HUES6 (cell line): ENCODE data around the gene ARHGAP21.
A peak's percentile ranks its signal among the peaks of the same experiment; 100 is the strongest.

Source experiments
- H3K27ac ChIP-seq: 2 replicates; pipeline ENCODE4 v1.7.0; 2013; ENCODE audit warnings: low read depth, mild to moderate bottlenecking, low read length, inconsistent platforms
- H3K27me3 ChIP-seq: 2 replicates; pipeline ENCODE4 v1.6.1; 2013; ENCODE audit warnings: low read length; ENCODE audit not compliant: control insufficient read depth, insufficient read depth
- H3K36me3 ChIP-seq: 2 replicates; pipeline ENCODE4 v1.6.1; 2013; ENCODE audit warnings: low read length; ENCODE audit not compliant: control insufficient read depth, insufficient read depth
- H3K4me1 ChIP-seq: 2 replicates; pipeline ENCODE4 v1.6.1; 2013; ENCODE audit warnings: low read length; ENCODE audit not compliant: control insufficient read depth, insufficient read depth
- H3K4me3 ChIP-seq: 2 replicates; pipeline ENCODE4 v1.5.1; 2013; ENCODE audit warnings: low read depth, low read length
- H3K9ac ChIP-seq: one replicate; pipeline ENCODE4 v1.6.1; 2013; ENCODE audit warnings: mild to moderate bottlenecking, low read length
- H3K9me3 ChIP-seq: 2 replicates; pipeline ENCODE4 v1.6.1; 2013; ENCODE audit warnings: low read depth, low read length; ENCODE audit not compliant: control insufficient read depth, insufficient read depth

Gene ARHGAP21

DNA sequence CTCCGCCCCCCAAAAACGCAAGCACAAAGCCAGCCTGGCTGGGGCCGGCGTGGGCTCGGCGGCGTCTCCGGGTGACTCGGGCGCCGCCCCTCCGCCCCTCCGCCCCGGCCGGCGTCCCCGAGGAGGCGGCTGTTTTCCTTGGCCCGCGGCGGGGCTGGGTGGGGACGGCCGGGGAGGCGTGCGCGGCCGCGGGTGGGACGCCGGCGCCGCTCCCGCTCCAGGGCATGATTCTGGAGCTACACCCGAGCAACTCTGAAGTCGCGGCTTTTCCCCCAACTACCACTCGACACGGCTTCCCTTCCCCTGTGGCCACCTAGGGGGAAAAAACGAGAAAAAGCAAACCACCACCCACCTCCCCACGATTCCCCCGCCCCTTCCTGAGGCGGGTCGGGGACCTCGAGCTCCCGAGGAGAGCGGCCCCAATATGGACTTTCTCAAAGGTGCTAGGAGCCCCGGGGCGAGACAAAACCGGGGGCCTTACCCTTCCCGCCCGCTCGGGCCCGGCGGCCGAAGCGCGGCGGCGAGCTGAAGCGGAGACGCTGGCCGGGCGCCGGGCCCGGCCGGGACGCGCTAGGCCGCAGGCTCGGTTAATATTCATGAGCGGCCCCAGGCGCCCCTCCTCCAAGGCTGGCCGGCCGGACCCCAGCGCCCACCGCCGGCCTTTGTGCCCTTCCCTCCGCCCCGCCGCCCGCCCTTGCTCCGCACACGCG is 856 bp downstream of the ARHGAP21 start:
- Histone ChIP-seq H3K27ac (peak overlapping the region; percentile 89; the same call in 1 of the 2 replicates), H3K36me3 (no peaks in the 10 kb centered on the region), H3K4me3 (peak overlapping the region; percentile 75), H3K9me3 (no peaks in the 10 kb centered on the region), H3K4me1 (peaks cover 47% of the 10 kb centered on the region), H3K9ac (peak overlapping the region; percentile 84), H3K27me3 (peaks cover 30% of the 10 kb centered on the region)

DNA sequence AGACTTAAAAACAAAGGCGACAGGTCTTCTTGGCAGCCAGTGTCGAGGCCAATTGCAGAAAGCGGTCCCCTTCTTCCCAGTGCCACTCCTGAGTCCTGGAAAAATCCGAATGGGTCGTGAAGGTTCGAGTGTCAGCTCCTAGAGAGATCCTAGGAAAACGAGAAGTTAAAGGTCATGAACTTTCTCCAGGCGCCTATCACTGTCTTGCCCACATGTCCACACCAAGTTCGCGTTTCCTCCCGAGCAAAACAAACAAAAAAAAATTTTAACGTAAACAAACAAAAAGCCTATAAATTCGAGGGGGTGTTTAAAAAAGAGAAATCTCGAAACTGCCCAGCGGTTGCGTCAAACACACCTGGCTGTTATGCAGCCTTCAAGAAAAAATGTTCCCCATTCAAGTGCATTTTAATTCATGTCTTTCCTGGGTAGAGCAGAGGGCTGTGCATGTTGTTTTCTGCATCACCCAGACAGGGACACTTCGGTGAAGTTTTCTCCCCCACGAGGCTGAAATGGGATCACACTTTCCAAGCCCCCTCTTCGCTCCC is 1.5 kb downstream of the ARHGAP21 start:
- Histone ChIP-seq H3K9me3 (no peaks in the 10 kb centered on the region), H3K4me1 (peaks cover 49% of the 10 kb centered on the region), H3K27me3 (peaks cover 30% of the 10 kb centered on the region), H3K4me3 (peak overlapping the region; percentile 75), H3K9ac (peak overlapping the region; percentile 84), H3K36me3 (no peaks in the 10 kb centered on the region), H3K27ac (no peak overlapping the region)

- Histone ChIP-seq H3K27me3 (peaks cover 30% of the 10 kb centered on the region), H3K9ac (peak overlapping the region; percentile 84), H3K27ac (no peak overlapping the region), H3K36me3 (no peaks in the 10 kb centered on the region), H3K9me3 (no peaks in the 10 kb centered on the region), H3K4me1 (peaks cover 57% of the 10 kb centered on the region), H3K4me3 (peak overlapping the region; percentile 75)
Measured at GRCh38 chr10:24721229-24722106, 2.2 kb downstream of the ARHGAP21 start.

GRCh38 chr10:24720096-24720495 is 3.6 kb downstream of the ARHGAP21 start:
- Histone ChIP-seq H3K36me3 (no peaks in the 10 kb centered on the region), H3K27me3 (peaks cover 22% of the 10 kb centered on the region), H3K9ac (no peak overlapping the region), H3K4me3 (peak overlapping the region; percentile 75), H3K27ac (no peak overlapping the region), H3K9me3 (no peaks in the 10 kb centered on the region), H3K4me1 (peaks cover 57% of the 10 kb centered on the region)

DNA sequence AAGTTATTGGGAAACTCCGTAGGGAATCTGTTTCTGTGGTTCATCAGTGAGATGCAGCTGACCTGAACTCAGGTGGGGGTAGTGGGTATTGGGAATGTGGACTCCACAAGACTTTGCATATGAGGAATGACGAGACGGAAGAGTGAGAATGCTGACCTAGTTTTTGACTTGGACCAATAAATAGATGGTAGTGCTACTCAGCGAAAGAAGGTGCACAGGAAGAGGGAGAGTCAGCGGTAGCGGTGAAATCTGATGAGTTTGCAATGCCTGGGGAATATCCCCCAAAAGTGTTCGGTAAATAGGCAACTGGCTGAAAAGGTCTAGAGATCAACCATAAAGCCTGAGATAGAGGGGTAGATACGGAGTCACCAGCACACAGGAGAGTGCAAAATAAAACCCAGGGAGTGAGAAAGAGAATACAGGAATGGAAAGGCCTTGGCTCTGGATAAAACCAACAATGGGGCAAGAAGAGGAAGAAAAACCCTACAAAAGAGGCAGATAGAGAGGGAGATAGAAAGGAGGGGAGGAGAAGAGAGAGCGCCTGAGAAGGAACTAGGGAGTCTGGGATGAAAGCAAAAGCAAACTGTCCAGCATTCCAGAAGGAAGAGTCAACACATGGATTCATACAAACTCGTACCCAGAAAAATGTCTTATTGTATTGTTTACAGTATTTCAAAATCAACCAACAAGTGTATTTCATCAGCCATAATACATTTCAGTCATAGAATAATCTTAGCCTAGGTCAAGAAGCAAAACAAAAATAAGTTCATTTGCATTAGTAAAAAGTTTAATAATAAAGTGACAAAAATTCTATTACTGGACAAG is 5.4 kb downstream of the ARHGAP21 start:
- H3K4me3 ChIP-seq: peak overlapping the region; percentile 39
- H3K4me1 ChIP-seq: peaks cover 56% of the 10 kb centered on the region
- no peaks in the 10 kb centered on the region for H3K9me3 ChIP-seq
- H3K36me3 ChIP-seq: no peaks in the 10 kb centered on the region
- peaks cover 22% of the 10 kb centered on the region for H3K27me3 ChIP-seq
- H3K9ac ChIP-seq: no peak overlapping the region
- H3K27ac ChIP-seq: no peak overlapping the region

- Histone ChIP-seq H3K9me3 (no peaks in the 10 kb centered on the region), H3K9ac (no peak overlapping the region), H3K4me3 (no peak overlapping the region), H3K36me3 (no peaks in the 10 kb centered on the region), H3K27ac (no peak overlapping the region), H3K4me1 (peaks cover 52% of the 10 kb centered on the region), H3K27me3 (peaks cover 12% of the 10 kb centered on the region)
Measured at GRCh38 chr10:24716295-24716694, 7.4 kb downstream of the ARHGAP21 start.

- no peaks in the 10 kb centered on the region for H3K36me3 ChIP-seq
- peaks cover 43% of the 10 kb centered on the region for H3K4me1 ChIP-seq
- peaks cover 2% of the 10 kb centered on the region; the same call in 1 of the 2 replicates for H3K27me3 ChIP-seq
- H3K27ac ChIP-seq: no peak overlapping the region
- no peaks in the 10 kb centered on the region for H3K9me3 ChIP-seq
- H3K4me3 ChIP-seq: no peak overlapping the region
- H3K9ac ChIP-seq: no peak overlapping the region
Measured at GRCh38 chr10:24715246-24715769, 8.4 kb downstream of the ARHGAP21 start.

- Histone ChIP-seq H3K27ac (no peak overlapping the region), H3K9ac (no peak overlapping the region), H3K4me1 (peaks cover 20% of the 10 kb centered on the region), H3K4me3 (no peak overlapping the region), H3K9me3 (no peaks in the 10 kb centered on the region), H3K36me3 (no peaks in the 10 kb centered on the region), H3K27me3 (no peaks in the 10 kb centered on the region; the same call in 1 of the 2 replicates)
Measured at GRCh38 chr10:24713086-24713485, 10.6 kb downstream of the ARHGAP21 start.

GRCh38 chr10:24711465-24711864 is 12.2 kb downstream of the ARHGAP21 start:
- no peaks in the 10 kb centered on the region for H3K9me3 ChIP-seq
- H3K4me3 ChIP-seq: no peak overlapping the region
- H3K27me3 ChIP-seq: no peaks in the 10 kb centered on the region
- H3K36me3 ChIP-seq: no peaks in the 10 kb centered on the region
- no peak overlapping the region for H3K27ac ChIP-seq
- no peak overlapping the region for H3K9ac ChIP-seq
- H3K4me1 ChIP-seq: peaks cover 4% of the 10 kb centered on the region

- no peaks in the 10 kb centered on the region for H3K36me3 ChIP-seq
- H3K4me3 ChIP-seq: no peak overlapping the region
- no peaks in the 10 kb centered on the region for H3K9me3 ChIP-seq
- no peaks in the 10 kb centered on the region for H3K4me1 ChIP-seq
- H3K27me3 ChIP-seq: no peaks in the 10 kb centered on the region
- no peak overlapping the region for H3K9ac ChIP-seq
- no peak overlapping the region for H3K27ac ChIP-seq
Measured at GRCh38 chr10:24708081-24708480, 15.6 kb downstream of the ARHGAP21 start.
